ENCODE data around the gene CCDC88B.

- TF ChIP-seq SIN3A (IDR thresholded peaks at IDR 0.05; ENCODE audit: borderline replicate concordance, insufficient read depth, low read length) (no peak; the same call in 1 of the 2 replicates), POLR2AphosphoS5 (IDR thresholded peaks at IDR 0.05; ENCODE audit: low read depth, low read length) (peak; percentile 16; the same call in 1 of the 2 replicates), TAF1 (IDR thresholded peaks at IDR 0.05; ENCODE audit: borderline replicate concordance, insufficient read depth, low read length) (no peak)
These were observed 21.8 kb upstream of the CCDC88B start, which contains the start of gene PRDX5 for GRCh38 chr11:64317961-64318765.

Data from PFSK-1 (cell line).